HepG2 (cell line): ENCODE results near the gene OVOL2. TPM values are rescaled to one million over a fixed set of nuclear protein-coding genes. Genes with fewer than 3 reads are reported as not detected.

Experiments
- ARID4A ChIP-seq: sonication (generic); formaldehyde crosslinking; IDR thresholded peaks from 2 replicates; pipeline ENCODE4 v1.5.0; 2020; ENCODE audit warnings: mild to moderate bottlenecking, missing genetic modification reagents, borderline replicate concordance
- CEBPB ChIP-seq: IDR thresholded peaks from 2 replicates; pipeline ENCODE4 v1.6.1; 2011; ENCODE audit warnings: low read depth, low read length, improper control_type of control experiment, borderline replicate concordance
- GATA4 ChIP-seq: sonication (generic); IDR thresholded peaks from 2 replicates; pipeline ENCODE4 v1.6.1; 2016; ENCODE audit warnings: antibody characterized with exemption, low read depth, borderline replicate concordance
- GATAD1 ChIP-seq: IDR thresholded peaks from 2 replicates; pipeline ENCODE4 v1.6.1; 2016; ENCODE audit warnings: missing genetic modification reagents, missing compliant biosample characterization
- MXD1 ChIP-seq: sonication (generic); formaldehyde crosslinking; IDR thresholded peaks from 2 replicates; pipeline ENCODE4 v1.4.0; 2020; ENCODE audit warnings: mild to moderate bottlenecking, missing genetic modification reagents
- NAIF1 ChIP-seq: sonication (generic); formaldehyde crosslinking; IDR thresholded peaks from 2 replicates; pipeline ENCODE4 v1.5.0; 2020; ENCODE audit warnings: mild to moderate bottlenecking, missing genetic modification reagents, borderline replicate concordance
- POLR2AphosphoS5 ChIP-seq: IDR thresholded peaks from 2 replicates; pipeline ENCODE4 v1.6.1; 2012; ENCODE audit warnings: low read depth, low read length
- SP140L ChIP-seq: sonication (generic); formaldehyde crosslinking; IDR thresholded peaks from 2 replicates; pipeline ENCODE4 v1.4.0; 2020; ENCODE audit warnings: missing genetic modification reagents, borderline replicate concordance
- SRSF4 ChIP-seq: fragments of 200-400 bp; formaldehyde crosslinking; IDR thresholded peaks from one replicate; pipeline ENCODE4 v1.6.1; 2018; ENCODE audit warnings: mild to moderate bottlenecking, low read depth, low read length, moderate library complexity; ENCODE audit not compliant: poor library complexity, severe bottlenecking
- THYN1 ChIP-seq: sonication (generic); formaldehyde crosslinking; IDR thresholded peaks from 2 replicates; pipeline ENCODE4 v1.8.1; 2023; ENCODE audit warnings: low read depth, mild to moderate bottlenecking, moderate library complexity, missing genetic modification reagents, borderline replicate concordance
- TRAFD1 ChIP-seq: sonication (generic); formaldehyde crosslinking; IDR thresholded peaks from 2 replicates; pipeline ENCODE4 v1.5.1; 2020; ENCODE audit warnings: missing genetic modification reagents, mild to moderate bottlenecking, borderline replicate concordance
- ZHX2 ChIP-seq, 2 experiments: sonication (generic) in 1 of 2; formaldehyde crosslinking in 1 of 2; IDR thresholded peaks; 2 replicates each; pipeline versions ENCODE4 v1.6.1 to v1.9.0; 2014 to 2022; ENCODE audit warnings: antibody characterized with exemption in 1 of 2, borderline replicate concordance in 1 of 2, inconsistent platforms in 1 of 2, low read depth in 1 of 2, missing genetic modification reagents in 1 of 2
- ZNF282 ChIP-seq: fragments of 450-650 bp; IDR thresholded peaks from 2 replicates; pipeline ENCODE4 v1.6.1; 2018; ENCODE audit not compliant: partially characterized antibody
- ZNF468 ChIP-seq: sonication (generic); formaldehyde crosslinking; IDR thresholded peaks from 2 replicates; pipeline ENCODE4 v1.8.0; 2022; ENCODE audit warnings: mild to moderate bottlenecking, moderate library complexity, missing genetic modification reagents
- ZNF761 ChIP-seq: sonication (generic); formaldehyde crosslinking; conservative IDR thresholded peaks from 2 replicates; pipeline ENCODE4 v1.4.0; 2020; ENCODE audit warnings: mild to moderate bottlenecking, missing genetic modification reagents
- polyA plus RNA-seq, 8 experiments: library from polyadenylated mRNA; depleted of rRNA in 3 of 8; stranded (reverse) in 7 of 8; unstranded in 1 of 8; fragments of >200 nt; fragmentation: Illumina TruSeq in 4 of 8; extraction: Trizol in 4 of 8; gene quantifications; 2 replicates each; pipeline versions ENCODE4 v1.2.1 to v1.2.3, GENCODE V29; 2011 to 2016; ENCODE audit warnings: low read depth in 4 of 8, missing spikeins in 1 of 8, mixed read lengths in 1 of 8; ENCODE audit not compliant: insufficient read depth in 1 of 8
- total RNA-seq, 5 experiments: library from RNA; depleted of rRNA; stranded (reverse); fragments of >200 nt; fragmentation: Illumina TruSeq; extraction: Trizol; gene quantifications; 2 replicates each; pipeline ENCODE4 v1.2.3, GENCODE V29; 2016; ENCODE audit warnings: low read depth in 1 of 5

The OVOL2 gene
- total and polyA plus RNA-seq, 2 of the 13 experiments (the other 11 are each of a cell fraction or from before 2014, with no cell fraction given): 0.20 to 0.31 TPM

GRCh38 chr20:17995967-17996819, 61.5 kb downstream of the OVOL2 start (continued):
- TF ChIP-seq ZHX2 (IDR thresholded peaks at IDR 0.05; ENCODE audit: low read depth) (no peak), ZHX2 (CRISPR knock-in tag; IDR thresholded peaks at IDR 0.05; ENCODE audit: borderline replicate concordance) (no peak), ZNF761 (CRISPR knock-in tag) (no peak), MXD1 (CRISPR knock-in tag) (no peak), ZNF468 (no peak), GATA4 (no peak), SRSF4 (no peak), TRAFD1 (no peak), SP140L (CRISPR knock-in tag) (no peak), POLR2AphosphoS5 (no peak), CEBPB (no peak), GATAD1 (CRISPR knock-in tag) (no peak), ARID4A (CRISPR knock-in tag) (peak; percentile 39; the same call in 1 of the 2 replicates), ZNF282 (no peak), THYN1 (CRISPR knock-in tag) (no peak), NAIF1 (no peak)
